Activated T-cell treated with anti-CD3 and anti-CD28 coated beads, Interleukin-2, amount 50 U/mL, for 4 hours (primary cell): ENCODE data around the gene TCL1A. TPM values are rescaled to one million over a fixed set of nuclear protein-coding genes. Genes with fewer than 3 reads are reported as not detected.
"Not testable (repeated sequence)": the region's sequence is repeated elsewhere in the genome, so short reads cannot be mapped to it uniquely, and the experiment has no call there.

ENCODE experiments used
- ATAC-seq, 2 donors: fragments of 200-7000 bp; cut with Tn5 transposase; one replicate each; pipeline ENCODE4 v1.10.0; 2021
- DNase-seq: peaks from one replicate; pipeline ENCODE4 v3.0.0-alpha.2; 2020
- H3K27me3 Mint-ChIP-seq: one replicate; pipeline ENCODE4 v1.8.0; 2021; ENCODE audit warnings: low read depth, mixed read lengths
- H3K36me3 Mint-ChIP-seq: one replicate; pipeline ENCODE4 v1.8.0; 2022; ENCODE audit warnings: mixed read lengths; ENCODE audit not compliant: insufficient read depth
- H3K4me1 Mint-ChIP-seq: one replicate; pipeline ENCODE4 v1.8.0; 2021; ENCODE audit warnings: low read depth, mixed read lengths
- H3K4me3 Mint-ChIP-seq: one replicate; pipeline ENCODE4 v1.8.0; 2021; ENCODE audit warnings: mild to moderate bottlenecking, moderate library complexity, mixed read lengths
- H3K9me3 Mint-ChIP-seq: one replicate; pipeline ENCODE4 v1.8.0; 2021; ENCODE audit warnings: mixed read lengths
- total RNA-seq, 3 donors: library from RNA; stranded (reverse); gene quantifications; one replicate each; pipeline ENCODE4 v1.2.1, GENCODE V29; 2021

The TCL1A gene
- total RNA-seq = 1 to 10 TPM in 1 of 3 donors, under 1 TPM in 2; 0.32 to 5.4 (median 0.63) TPM

DNA sequence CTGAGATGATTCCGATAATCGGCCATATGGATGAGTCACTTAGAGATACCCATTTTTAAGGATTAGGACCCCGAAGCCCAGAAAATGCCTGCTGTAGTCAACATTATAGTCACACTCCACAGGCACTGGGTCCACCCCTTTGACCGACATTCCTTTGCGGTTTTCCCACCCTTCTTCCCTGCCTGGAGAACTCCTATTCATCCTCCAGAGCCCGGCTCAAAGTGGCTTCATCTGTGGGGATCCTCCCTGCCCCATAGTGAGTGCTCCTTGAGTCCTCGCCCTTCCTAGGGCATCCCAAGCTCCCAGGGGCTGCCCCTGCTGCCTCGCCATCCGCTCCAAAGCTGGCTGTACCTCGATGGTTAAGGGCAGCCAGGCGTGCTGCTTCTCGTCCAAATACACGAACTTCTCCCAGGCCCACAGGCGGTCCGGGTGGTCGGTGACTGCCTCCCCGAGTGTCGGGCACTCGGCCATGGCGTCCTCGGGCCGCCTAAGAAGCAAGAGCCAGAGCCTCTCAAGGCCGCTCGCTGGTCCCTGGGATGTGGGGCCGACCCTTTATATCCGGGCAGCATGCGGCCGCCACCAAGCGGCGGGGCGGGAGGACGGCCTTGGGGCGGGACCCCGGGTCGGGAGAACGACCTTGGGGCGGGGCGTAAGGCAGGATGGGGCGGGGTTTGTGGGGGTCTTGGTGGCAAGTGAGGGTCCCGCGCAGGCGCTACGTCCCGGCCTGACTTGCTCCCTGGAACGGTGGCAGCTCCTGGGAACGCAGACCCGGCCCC is at the start of gene TCL1A:
Gene TCL1A, minus strand, starts transcription at position 530 of the 776 bp plus-strand sequence. Its CDS starts 59 bp downstream, at position 471.
- peak within 1 kb of the TSS; percentile 75 for H3K4me3 Mint-ChIP-seq
- ATAC-seq (no peak), DNase-seq (no peak)
- H3K9me3 Mint-ChIP-seq = no peaks in the 10 kb centered on the region
- no peaks in the 10 kb centered on the region for H3K36me3 Mint-ChIP-seq
- H3K4me1 Mint-ChIP-seq = no peaks in the 10 kb centered on the region
- peaks cover 25% of the 10 kb centered on the region for H3K27me3 Mint-ChIP-seq

- not testable (repeated sequence) for H3K4me3 Mint-ChIP-seq, H3K36me3 Mint-ChIP-seq, H3K9me3 Mint-ChIP-seq, DNase-seq, H3K4me1 Mint-ChIP-seq, ATAC-seq
- peaks cover 35% of the 10 kb centered on the region for H3K27me3 Mint-ChIP-seq
These were observed 49.1 kb upstream of the TCL1A start for GRCh38 chr14:95763032-95763431.

- H3K9me3 Mint-ChIP-seq = peaks cover 2% of the 10 kb centered on the region
- peaks cover 34% of the 10 kb centered on the region for H3K27me3 Mint-ChIP-seq
- DNase-seq (no peak), ATAC-seq (no peak)
- H3K4me1 Mint-ChIP-seq = no peaks in the 10 kb centered on the region
- H3K36me3 Mint-ChIP-seq = no peaks in the 10 kb centered on the region
- no peak overlapping the region for H3K4me3 Mint-ChIP-seq
These were observed 47.5 kb upstream of the TCL1A start for GRCh38 chr14:95761436-95761835.

DNA sequence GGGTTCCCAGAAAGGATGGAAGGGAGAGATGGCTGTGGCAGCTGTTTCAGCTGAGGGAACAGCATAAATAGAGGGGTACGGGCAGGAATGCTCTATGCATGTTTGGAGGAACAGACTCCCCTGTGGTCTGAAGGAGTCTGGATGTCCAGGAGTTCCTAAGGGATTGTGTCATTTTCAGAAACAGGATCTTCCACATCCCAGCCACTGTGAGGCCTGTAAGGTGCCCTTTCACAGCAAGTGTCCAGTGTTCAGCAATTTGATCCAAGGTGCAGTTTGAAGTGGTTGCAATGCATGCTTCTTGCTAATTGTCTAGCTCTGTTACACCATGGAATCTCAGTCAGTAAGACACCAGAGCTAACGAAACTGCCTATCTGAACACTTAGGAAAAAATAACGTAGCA is 46.7 kb upstream of the TCL1A start:
- Mint-ChIP-seq H3K4me3 (no peak overlapping the region), H3K36me3 (no peaks in the 10 kb centered on the region), H3K4me1 (no peaks in the 10 kb centered on the region), H3K9me3 (peaks cover 2% of the 10 kb centered on the region), H3K27me3 (peaks cover 34% of the 10 kb centered on the region)
- DNase-seq (no peak), ATAC-seq (no peak)

DNA sequence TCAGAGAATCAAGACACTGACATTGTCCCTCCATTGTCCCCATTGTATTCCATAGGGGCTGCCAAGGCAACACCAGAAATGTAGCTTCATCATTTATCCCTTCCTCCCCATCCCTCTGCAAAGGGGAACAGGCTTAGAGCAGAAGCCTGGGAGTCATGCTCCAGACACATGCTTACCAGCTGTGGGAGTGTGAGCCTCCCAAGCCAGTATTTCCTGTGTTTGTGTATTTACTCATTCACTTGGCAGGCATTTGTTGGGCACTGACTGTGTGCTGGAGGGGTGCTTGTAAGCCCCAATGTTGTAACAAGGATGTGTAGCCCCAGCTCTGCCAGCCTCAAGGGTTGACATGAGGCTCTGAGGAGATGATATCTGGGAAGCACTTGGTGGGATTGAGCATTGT is 46.0 kb upstream of the TCL1A start:
- DNase-seq (no peak), ATAC-seq (no peak)
- H3K4me1 Mint-ChIP-seq = no peaks in the 10 kb centered on the region
- H3K27me3 Mint-ChIP-seq = peaks cover 34% of the 10 kb centered on the region
- no peak overlapping the region for H3K4me3 Mint-ChIP-seq
- peaks cover 2% of the 10 kb centered on the region for H3K9me3 Mint-ChIP-seq
- H3K36me3 Mint-ChIP-seq = no peaks in the 10 kb centered on the region

- H3K4me1 Mint-ChIP-seq = no peaks in the 10 kb centered on the region
- peaks cover 39% of the 10 kb centered on the region for H3K27me3 Mint-ChIP-seq
- H3K4me3 Mint-ChIP-seq = no peak overlapping the region
- H3K36me3 Mint-ChIP-seq = no peaks in the 10 kb centered on the region
- no peaks in the 10 kb centered on the region for H3K9me3 Mint-ChIP-seq
- DNase-seq (no peak), ATAC-seq (no peak)
These were observed 44.4 kb upstream of the TCL1A start for GRCh38 chr14:95758331-95758730.

DNA sequence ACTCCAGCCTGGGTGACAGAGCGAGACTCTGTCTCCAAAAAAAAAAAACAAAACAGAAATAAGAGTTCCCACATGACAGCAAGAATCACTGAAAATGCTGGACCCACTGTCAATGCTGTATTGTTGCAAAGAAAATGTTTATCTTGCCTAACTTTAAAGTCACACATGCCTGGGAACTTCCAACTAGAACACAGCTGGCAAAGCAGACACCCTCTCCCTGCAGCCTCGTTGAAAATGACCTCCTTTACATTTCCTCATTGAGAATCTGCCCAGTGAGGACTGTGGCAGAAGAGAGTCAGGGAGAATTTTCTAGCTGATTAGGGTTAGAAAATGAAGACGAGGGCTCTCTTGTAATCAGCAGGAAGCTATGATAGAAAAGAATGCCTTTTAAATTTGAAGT is 42.8 kb upstream of the TCL1A start:
- DNase-seq (no peak), ATAC-seq (no peak)
- no peaks in the 10 kb centered on the region for H3K36me3 Mint-ChIP-seq
- H3K9me3 Mint-ChIP-seq = no peaks in the 10 kb centered on the region
- no peak overlapping the region for H3K4me3 Mint-ChIP-seq
- no peaks in the 10 kb centered on the region for H3K4me1 Mint-ChIP-seq
- H3K27me3 Mint-ChIP-seq = peaks cover 37% of the 10 kb centered on the region

GRCh38 chr14:95756127-95756526 is 42.2 kb upstream of the TCL1A start:
- H3K36me3 Mint-ChIP-seq = no peaks in the 10 kb centered on the region
- no peaks in the 10 kb centered on the region for H3K9me3 Mint-ChIP-seq
- peaks cover 31% of the 10 kb centered on the region for H3K27me3 Mint-ChIP-seq
- no peak for DNase-seq
- ATAC-seq = no peak
- H3K4me3 Mint-ChIP-seq = no peak overlapping the region
- H3K4me1 Mint-ChIP-seq = no peaks in the 10 kb centered on the region

DNA sequence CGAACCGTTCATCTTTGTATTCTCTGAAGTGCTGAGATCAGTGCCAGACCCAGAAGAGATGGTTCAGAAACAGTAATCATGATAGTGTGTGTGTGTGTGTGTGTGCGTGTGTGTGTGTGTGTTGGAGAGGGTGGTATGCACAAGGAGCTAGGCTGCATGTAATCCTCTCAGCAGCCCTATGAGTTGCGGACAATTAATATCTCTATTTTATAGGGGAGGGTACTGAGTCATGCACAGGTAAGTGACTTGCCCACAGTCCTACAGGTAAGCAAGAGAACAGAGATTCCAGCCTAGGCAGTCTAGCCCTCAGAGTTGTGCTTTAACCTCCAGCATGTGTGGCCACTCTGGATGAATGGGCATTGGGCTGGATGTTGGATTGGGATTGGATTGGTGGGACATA is 27.9 kb upstream of the TCL1A start:
- Mint-ChIP-seq H3K36me3 (peaks cover 5% of the 10 kb centered on the region), H3K4me1 (peaks cover 6% of the 10 kb centered on the region), H3K9me3 (peaks cover 12% of the 10 kb centered on the region), H3K27me3 (peaks cover 5% of the 10 kb centered on the region), H3K4me3 (no peak overlapping the region)
- DNase-seq = no peak
- no peak for ATAC-seq

DNA sequence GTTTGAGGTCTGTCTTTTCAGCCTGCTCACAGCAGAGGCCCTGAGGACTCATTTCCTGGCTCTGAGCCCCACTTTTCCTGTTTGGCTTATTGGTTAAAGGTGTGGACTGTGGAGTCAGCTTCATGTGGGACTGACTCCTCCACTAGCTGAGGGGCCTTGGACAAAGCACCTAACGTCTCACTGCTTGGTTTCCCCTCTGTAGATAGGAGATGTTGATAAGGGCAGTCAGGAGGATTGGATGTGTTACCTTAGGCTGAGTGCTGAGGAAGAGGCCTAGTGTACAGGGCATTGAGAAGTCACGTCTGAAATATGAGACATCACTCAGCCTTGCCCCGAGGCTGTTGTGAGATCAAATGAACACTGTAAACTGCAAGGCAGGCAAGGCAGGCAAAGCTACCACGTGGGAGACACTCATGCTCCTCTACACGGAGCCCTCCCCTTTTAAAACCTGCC is 27.1 kb upstream of the TCL1A start:
- Mint-ChIP-seq H3K4me1 (peaks cover 6% of the 10 kb centered on the region), H3K27me3 (peaks cover 5% of the 10 kb centered on the region), H3K4me3 (no peak overlapping the region), H3K36me3 (peaks cover 5% of the 10 kb centered on the region), H3K9me3 (peaks cover 12% of the 10 kb centered on the region)
- ATAC-seq = no peak
- DNase-seq = no peak

DNA sequence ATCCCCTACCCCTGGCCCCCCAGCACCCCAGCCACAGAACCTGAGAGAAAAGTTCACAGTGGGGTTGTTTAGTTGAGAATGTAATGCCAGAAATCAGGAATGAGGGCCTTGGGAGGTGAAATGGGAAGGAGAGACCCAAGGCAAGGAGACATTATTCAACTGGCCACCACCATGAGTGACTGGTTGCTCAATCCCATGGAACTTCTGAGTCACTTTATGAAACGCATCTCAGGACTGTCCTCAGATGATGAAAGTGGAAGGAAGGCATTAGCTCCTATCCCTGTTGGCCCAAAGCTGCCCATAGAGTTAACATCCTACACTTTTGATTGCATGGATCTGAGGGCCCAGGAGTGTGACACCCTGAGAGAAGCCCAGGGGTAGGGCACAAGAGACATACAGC is 25.4 kb upstream of the TCL1A start:
- peaks cover 12% of the 10 kb centered on the region for H3K9me3 Mint-ChIP-seq
- peaks cover 6% of the 10 kb centered on the region for H3K4me1 Mint-ChIP-seq
- ATAC-seq (no peak), DNase-seq (no peak)
- H3K27me3 Mint-ChIP-seq = no peaks in the 10 kb centered on the region
- H3K36me3 Mint-ChIP-seq = peaks cover 5% of the 10 kb centered on the region
- no peak overlapping the region for H3K4me3 Mint-ChIP-seq

DNA sequence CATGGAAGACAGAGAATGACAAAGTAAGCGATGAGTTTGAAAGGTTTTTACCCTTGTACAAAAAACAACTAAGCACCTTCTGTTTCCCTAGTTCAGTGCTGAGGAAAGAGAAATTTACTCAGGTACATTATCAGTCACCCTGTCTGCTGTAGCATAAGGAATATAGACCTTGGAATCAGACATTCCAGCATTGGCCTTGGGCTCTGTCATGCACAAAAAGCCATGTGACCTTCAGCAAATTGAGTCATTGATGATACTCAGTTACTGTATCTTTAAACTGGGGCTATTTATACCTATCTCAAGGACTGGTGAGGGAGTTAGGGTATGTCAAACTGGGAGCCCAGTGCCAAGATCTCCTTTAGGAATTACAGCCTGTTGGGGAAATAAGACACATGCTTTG is 19.3 kb upstream of the TCL1A start:
- no peaks in the 10 kb centered on the region for H3K36me3 Mint-ChIP-seq
- peaks cover 1% of the 10 kb centered on the region for H3K9me3 Mint-ChIP-seq
- H3K27me3 Mint-ChIP-seq = peaks cover 32% of the 10 kb centered on the region
- DNase-seq (no peak), ATAC-seq (no peak)
- H3K4me3 Mint-ChIP-seq = no peak overlapping the region
- no peaks in the 10 kb centered on the region for H3K4me1 Mint-ChIP-seq

GRCh38 chr14:95730126-95730525 is 16.2 kb upstream of the TCL1A start:
- no peak for ATAC-seq
- Mint-ChIP-seq H3K4me1 (no peaks in the 10 kb centered on the region), H3K27me3 (peaks cover 53% of the 10 kb centered on the region), H3K4me3 (no peak overlapping the region), H3K36me3 (no peaks in the 10 kb centered on the region), H3K9me3 (no peaks in the 10 kb centered on the region)
- no peak for DNase-seq

- H3K4me3 Mint-ChIP-seq, H3K9me3 Mint-ChIP-seq, H3K4me1 Mint-ChIP-seq, DNase-seq, ATAC-seq, H3K36me3 Mint-ChIP-seq: not testable (repeated sequence)
- peaks cover 54% of the 10 kb centered on the region for H3K27me3 Mint-ChIP-seq
These were observed 15.6 kb upstream of the TCL1A start for GRCh38 chr14:95729402-95730028.

DNA sequence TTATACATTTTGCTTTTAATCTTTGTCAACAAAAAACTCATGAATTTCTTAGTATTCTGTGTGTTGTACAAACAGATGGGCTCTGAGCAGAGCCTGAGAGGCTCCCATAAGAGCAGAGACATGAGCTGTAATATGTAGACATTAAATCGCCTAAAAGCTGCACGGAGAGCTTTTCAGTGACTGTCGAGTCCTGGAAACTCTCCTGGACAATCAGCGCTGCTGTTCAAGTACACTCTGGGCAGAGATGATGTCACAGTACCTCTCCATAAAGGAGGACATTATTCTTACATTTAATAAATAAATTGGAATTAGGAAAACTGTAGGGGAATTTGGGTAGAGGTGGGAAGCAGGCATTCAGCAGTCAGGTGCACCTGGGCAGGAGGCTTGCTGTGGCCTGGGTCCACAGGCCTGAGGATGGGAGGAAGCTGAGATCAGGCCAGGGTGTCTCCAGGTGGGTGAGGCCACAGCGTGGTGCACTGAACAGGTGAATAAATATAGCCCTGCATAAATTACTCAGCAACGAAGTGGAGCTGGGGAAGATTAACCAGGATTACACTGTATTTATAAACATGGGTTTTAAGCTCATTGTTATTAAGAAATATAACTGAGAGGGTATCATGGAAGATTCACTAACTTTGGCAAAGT is 13.3 kb upstream of the TCL1A start:
- Mint-ChIP-seq H3K4me1 (no peaks in the 10 kb centered on the region), H3K36me3 (no peaks in the 10 kb centered on the region), H3K27me3 (peaks cover 61% of the 10 kb centered on the region), H3K4me3 (no peak overlapping the region), H3K9me3 (peaks cover 12% of the 10 kb centered on the region)
- DNase-seq (no peak), ATAC-seq (no peak)
